ENCODE measurements around the gene GABRB1. TPM values are rescaled to one million over a fixed set of nuclear protein-coding genes. Genes with fewer than 3 reads are reported as not detected.
"Not testable (repeated sequence)": the region's sequence is repeated elsewhere in the genome, so short reads cannot be mapped to it uniquely, and the experiment has no call there.

Gene GABRB1
- total and polyA plus RNA-seq, 8 donors: 0.16 TPM; not detected in 7

- intact Hi-C loops (cut with DNase I): no loop called here
- no peaks in the 10 kb centered on the region for H3K36me3 ChIP-seq
Measured at GRCh38 chr4:47287735-47288134, 256.4 kb downstream of the GABRB1 start.

GRCh38 chr4:47289805-47290204 lies 258.4 kb downstream of the GABRB1 start:
- intact Hi-C loops (cut with DNase I): no loop called here
- H3K36me3 ChIP-seq: no peaks in the 10 kb centered on the region
- no peak for TF ChIP-seq CTCF (IDR thresholded peaks at IDR 0.05)
- no peaks in the 10 kb centered on the region for H3K4me1 ChIP-seq
- H3K4me3 ChIP-seq: no peak overlapping the region
- DNase-seq (no peak), FAIRE-seq (no peak), ATAC-seq (no peak)
- H3K27ac ChIP-seq: no peak overlapping the region
- H3K9me3 ChIP-seq: no peaks in the 10 kb centered on the region
- H3K27me3 ChIP-seq: no peaks in the 10 kb centered on the region

More at GRCh38 chr4:47287735-47288134, 256.4 kb downstream of the GABRB1 start:
- Histone ChIP-seq H3K27me3 (no peaks in the 10 kb centered on the region), H3K27ac (no peak overlapping the region), H3K4me3 (no peak overlapping the region), H3K9me3 (no peaks in the 10 kb centered on the region), H3K4me1 (no peaks in the 10 kb centered on the region)
- FAIRE-seq (no peak), DNase-seq (no peak), ATAC-seq (no peak)
- TF ChIP-seq CTCF (IDR thresholded peaks at IDR 0.05): no peak
- WGBS, 2 donors: 72 to 76% methylated on average over 2 of the region's 2 CpGs

- H3K9me3 ChIP-seq; H3K27ac ChIP-seq; H3K4me1 ChIP-seq; H3K4me3 ChIP-seq; H3K27me3 ChIP-seq; intact Hi-C loops (cut with DNase I); FAIRE-seq; ATAC-seq; H3K36me3 ChIP-seq: not testable (repeated sequence)
- 64 to 78% methylated on average over 4 of the region's 4 CpGs for WGBS, 2 donors
- DNase-seq: peak in 1 of 6 donors; percentile 35
Measured at GRCh38 chr4:47290873-47291272, 259.5 kb downstream of the GABRB1 start.

GRCh38 chr4:47309165-47309564 lies 277.8 kb downstream of the GABRB1 start:
- intact Hi-C loops (cut with DNase I): no loop called here
- ATAC-seq (no peak), FAIRE-seq (no peak), DNase-seq (no peak)
- no peak overlapping the region for H3K4me3 ChIP-seq
- H3K9me3 ChIP-seq: no peaks in the 10 kb centered on the region
- no peaks in the 10 kb centered on the region for H3K36me3 ChIP-seq
- no peak overlapping the region for H3K27ac ChIP-seq
- no peaks in the 10 kb centered on the region for H3K27me3 ChIP-seq
- no peaks in the 10 kb centered on the region for H3K4me1 ChIP-seq
- no peak for TF ChIP-seq CTCF (IDR thresholded peaks at IDR 0.05)

GRCh38 chr4:47312170-47312569 lies 280.8 kb downstream of the GABRB1 start:
- Histone ChIP-seq H3K27me3 (no peaks in the 10 kb centered on the region), H3K4me1 (no peaks in the 10 kb centered on the region), H3K9me3 (no peaks in the 10 kb centered on the region), H3K36me3 (no peaks in the 10 kb centered on the region), H3K27ac (no peak overlapping the region), H3K4me3 (no peak overlapping the region)
- TF ChIP-seq CTCF (IDR thresholded peaks at IDR 0.05): no peak
- FAIRE-seq: no peak
- no peak for ATAC-seq
- no peak for DNase-seq
- intact Hi-C loops (cut with DNase I): no loop called here
- 34 to 41% methylated on average over 2 of the region's 2 CpGs for WGBS, 2 donors

- no peak for TF ChIP-seq CTCF (IDR thresholded peaks at IDR 0.05)
- H3K4me1 ChIP-seq: no peaks in the 10 kb centered on the region
- DNase-seq (no peak), ATAC-seq (no peak), FAIRE-seq (no peak)
- H3K9me3 ChIP-seq: no peaks in the 10 kb centered on the region
- H3K36me3 ChIP-seq: no peaks in the 10 kb centered on the region
- no peak overlapping the region for H3K27ac ChIP-seq
- H3K27me3 ChIP-seq: no peaks in the 10 kb centered on the region
- no peak overlapping the region for H3K4me3 ChIP-seq
- intact Hi-C loops (cut with DNase I): no loop called here
Measured at GRCh38 chr4:47313384-47313783, 282.0 kb downstream of the GABRB1 start.
